ENCODE data around the gene THADA. TPM values are rescaled to one million over a fixed set of nuclear protein-coding genes. Genes with fewer than 3 reads are reported as not detected.
A peak's percentile ranks its signal among the peaks of the same experiment; 100 is the strongest.

THADA gene
- total RNA-seq, 1 donor from 2014 or later: 14.2 TPM

GRCh38 chr2:43239981-43240765 is 355.7 kb downstream of the THADA start:
- no peak for ATAC-seq (ENCODE audit: poor library complexity)
- intact Hi-C loops (cut with DNase I): loop anchor here (10.0 kb wide), 1 partner anchor 385 kb away; no protein-coding TSS in a partner anchor
- DNase-seq: no peak

GRCh38 chr2:43238813-43239212 is 357.0 kb downstream of the THADA start:
- intact Hi-C loops (cut with DNase I): loop anchor here (10.0 kb wide), 1 partner anchor 384 kb away; no protein-coding TSS in a partner anchor
- no peak for DNase-seq
- ATAC-seq (ENCODE audit: poor library complexity): no peak

- no peak for ATAC-seq (ENCODE audit: poor library complexity)
- intact Hi-C loops (cut with DNase I): loop anchor here (10.0 kb wide), 1 partner anchor 383 kb away; no protein-coding TSS in a partner anchor
- DNase-seq: no peak
These were observed 357.7 kb downstream of the THADA start for GRCh38 chr2:43238176-43238575.

GRCh38 chr2:43233218-43234212 is 362.3 kb downstream of the THADA start:
- DNase-seq (no peak), ATAC-seq (ENCODE audit: poor library complexity) (peak; percentile 14)
- intact Hi-C loops (cut with DNase I): loop anchor here (10.0 kb wide), 1 partner anchor 379 kb away; no protein-coding TSS in a partner anchor

- intact Hi-C loops (cut with DNase I): loop anchor here (2.0 to 10.0 kb wide), 3 partner anchors 206 to 376 kb away; no protein-coding TSS in a partner anchor
- DNase-seq (no peak), ATAC-seq (ENCODE audit: poor library complexity) (no peak)
These were observed 364.6 kb downstream of the THADA start for GRCh38 chr2:43230951-43231827.

- ATAC-seq (ENCODE audit: poor library complexity): no peak
- intact Hi-C loops (cut with DNase I): loop anchor here (2.0 to 10.0 kb wide), 3 partner anchors 206 to 376 kb away; no protein-coding TSS in a partner anchor
- DNase-seq: no peak
These were observed 365.4 kb downstream of the THADA start for GRCh38 chr2:43230351-43230885.

- DNase-seq (no peak), ATAC-seq (ENCODE audit: poor library complexity) (no peak)
- intact Hi-C loops (cut with DNase I): loop anchor here (5.0 kb wide), 2 partner anchors 97 to 402 kb away; no protein-coding TSS in a partner anchor
These were observed 366.8 kb downstream of the THADA start for GRCh38 chr2:43228756-43229659.

GRCh38 chr2:43228321-43228751 is 367.5 kb downstream of the THADA start:
- intact Hi-C loops (cut with DNase I): loop anchor here (5.0 kb wide), 2 partner anchors 96 to 401 kb away; no protein-coding TSS in a partner anchor

GRCh38 chr2:43227830-43228281 is 368.0 kb downstream of the THADA start:
- ATAC-seq (ENCODE audit: poor library complexity): no peak
- DNase-seq: no peak
- intact Hi-C loops (cut with DNase I): loop anchor here (2.0 to 5.0 kb wide), 4 partner anchors 96 to 401 kb away; no protein-coding TSS in a partner anchor

More at GRCh38 chr2:43228321-43228751, 367.5 kb downstream of the THADA start:
- DNase-seq: no peak
- no peak for ATAC-seq (ENCODE audit: poor library complexity)

- peak; percentile 77 for ATAC-seq (ENCODE audit: poor library complexity)
These were observed 368.6 kb downstream of the THADA start for GRCh38 chr2:43226955-43227829.

GRCh38 chr2:43226558-43226954 is 369.3 kb downstream of the THADA start, which contains the start of gene ZFP36L2:
TSS of gene ZFP36L2 (minus strand) at chr2:43226606. CDS start at chr2:43226315, 291 bp downstream.
- intact Hi-C loops (cut with DNase I): loop anchor here (2.0 to 5.0 kb wide), 4 partner anchors 94 to 399 kb away; no protein-coding TSS in a partner anchor
- ATAC-seq (ENCODE audit: poor library complexity) (peak; percentile 81), DNase-seq (peak; percentile 98)

More at GRCh38 chr2:43226955-43227829, 368.6 kb downstream of the THADA start:
- intact Hi-C loops (cut with DNase I): loop anchor here (2.0 to 5.0 kb wide), 4 partner anchors 95 to 400 kb away; no protein-coding TSS in a partner anchor
- peak; percentile 97 for DNase-seq

GRCh38 chr2:43225788-43226557 is 369.9 kb downstream of the THADA start:
- peak; percentile 16 for ATAC-seq (ENCODE audit: poor library complexity)
- peak; percentile 80 for DNase-seq
- intact Hi-C loops (cut with DNase I): loop anchor here (2.0 to 5.0 kb wide), 4 partner anchors 94 to 399 kb away; no protein-coding TSS in a partner anchor

- ATAC-seq (ENCODE audit: poor library complexity): no peak
- peak; percentile 74 for DNase-seq
- intact Hi-C loops (cut with DNase I): loop anchor here (5.0 kb wide), 2 partner anchors 93 to 398 kb away; no protein-coding TSS in a partner anchor
These were observed 370.6 kb downstream of the THADA start for GRCh38 chr2:43225093-43225787.

Data from Right ventricle myocardium superior (tissue), 1 donor.